DOHH2 (cell line): ENCODE results near the gene SIVA1.

ENCODE experiments used
- CTCF ChIP-seq: fragments of 200-600 bp; sonication (generic); IDR thresholded peaks from one replicate; pipeline ENCODE4 v1.5.1; 2014; ENCODE audit warnings: antibody characterized with exemption, mild to moderate bottlenecking, low read depth, low read length; ENCODE audit not compliant: poor library complexity, severe bottlenecking
- EZH2phosphoT487 ChIP-seq: fragments of 200-600 bp; sonication (generic); IDR thresholded peaks from 2 replicates; pipeline ENCODE4 v1.6.1; 2017; ENCODE audit warnings: borderline replicate concordance, mild to moderate bottlenecking, antibody characterized with exemption, low read length, moderate library complexity, mixed read lengths

GRCh38 chr14:104739026-104739425 is 13.9 kb upstream of the SIVA1 start:
- no peak for TF ChIP-seq CTCF
- TF ChIP-seq EZH2phosphoT487: no peak
